Ishikawa (cell line): ENCODE data around the gene CELSR2.

Experiments used
- CREB1 ChIP-seq: IDR thresholded peaks from 2 replicates; pipeline ENCODE4 v1.6.1; 2012; ENCODE audit warnings: low read depth
- EGR1 ChIP-seq: IDR thresholded peaks from 2 replicates; pipeline ENCODE4 v1.6.1; 2012
- EP300 ChIP-seq: IDR thresholded peaks from 2 replicates; pipeline ENCODE4 v1.6.1; 2012; ENCODE audit warnings: borderline replicate concordance
- FOXM1 ChIP-seq: IDR thresholded peaks from 2 replicates; pipeline ENCODE4 v1.6.1; 2012; ENCODE audit warnings: low read depth, borderline replicate concordance
- REST ChIP-seq: IDR thresholded peaks from 2 replicates; pipeline ENCODE4 v1.6.1; 2012; ENCODE audit warnings: low read depth, mild to moderate bottlenecking
- TCF12 ChIP-seq: IDR thresholded peaks from 2 replicates; pipeline ENCODE4 v1.6.1; 2012; ENCODE audit warnings: low read depth
- YY1 ChIP-seq: IDR thresholded peaks from 2 replicates; pipeline ENCODE4 v1.6.1; 2012; ENCODE audit warnings: low read depth

GRCh38 chr1:109315288-109315687, 65.9 kb downstream of the CELSR2 start:
- TF ChIP-seq REST (no peak), EGR1 (no peak), EP300 (no peak), TCF12 (no peak), CREB1 (no peak), FOXM1 (no peak), YY1 (no peak)
